ENCODE results near the gene POLR1H.

DNA sequence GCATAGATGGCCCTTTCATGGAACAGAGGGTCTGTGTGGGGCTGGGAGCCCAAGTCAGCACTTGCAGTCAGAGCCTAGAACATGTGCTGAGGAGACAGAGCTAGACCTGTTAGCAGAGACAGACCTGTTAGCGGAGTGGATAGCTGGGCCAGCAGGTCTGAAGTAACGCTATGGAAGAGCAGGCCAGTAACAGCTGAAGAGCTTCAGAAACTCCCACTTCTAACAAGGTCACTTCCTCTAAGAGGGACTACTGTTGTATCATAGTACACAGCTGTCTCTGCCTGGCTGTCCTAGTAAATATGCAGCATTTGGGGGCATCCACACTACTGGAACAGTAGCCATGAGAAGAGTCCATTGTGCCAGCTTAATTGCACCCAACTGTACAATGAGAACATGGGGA lies 41.2 kb upstream of the POLR1H start:
- TF ChIP-seq POLR2AphosphoS5 (IDR thresholded peaks at IDR 0.05; ENCODE audit: low read depth, low read length) = no peak
- no peak for TF ChIP-seq TAF1 (IDR thresholded peaks at IDR 0.05; ENCODE audit: borderline replicate concordance, insufficient read depth, low read length)
- TF ChIP-seq SIN3A (IDR thresholded peaks at IDR 0.05; ENCODE audit: borderline replicate concordance, insufficient read depth, low read length) = no peak
